ENCODE data around the gene IL1RAPL2.
"Not testable (repeated sequence)": the region's sequence is repeated elsewhere in the genome, so short reads cannot be mapped to it uniquely, and the experiment has no call there.

IL1RAPL2 gene

GRCh38 chrX:105646592-105647372 is 1080.8 kb downstream of the IL1RAPL2 start:
- no peak for DNase-seq

- DNase-seq, result no peak
Measured at GRCh38 chrX:105647749-105648148, 1081.8 kb downstream of the IL1RAPL2 start.

DNA sequence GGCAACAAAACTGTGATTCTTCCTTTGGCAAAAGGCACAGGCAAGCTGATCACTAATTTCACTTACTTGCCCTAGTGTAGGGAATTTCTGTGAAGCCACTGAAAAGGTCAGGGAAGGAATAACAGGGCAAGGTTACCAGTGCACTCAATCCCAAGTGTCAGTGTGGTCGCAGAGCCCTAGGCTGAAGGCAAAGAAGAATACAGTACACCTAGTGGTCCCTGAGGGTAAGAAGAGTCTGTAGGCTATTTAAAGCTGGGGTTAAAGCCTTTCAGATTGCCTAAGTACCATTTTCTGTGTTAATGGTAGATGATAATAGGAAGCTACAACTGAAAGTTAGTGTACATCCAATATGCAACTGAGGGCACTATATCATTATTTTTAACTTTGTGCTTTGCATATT is 1082.7 kb downstream of the IL1RAPL2 start:
- no peak for DNase-seq

- no peak for DNase-seq
Measured at GRCh38 chrX:105650577-105650976, 1084.6 kb downstream of the IL1RAPL2 start.

DNA sequence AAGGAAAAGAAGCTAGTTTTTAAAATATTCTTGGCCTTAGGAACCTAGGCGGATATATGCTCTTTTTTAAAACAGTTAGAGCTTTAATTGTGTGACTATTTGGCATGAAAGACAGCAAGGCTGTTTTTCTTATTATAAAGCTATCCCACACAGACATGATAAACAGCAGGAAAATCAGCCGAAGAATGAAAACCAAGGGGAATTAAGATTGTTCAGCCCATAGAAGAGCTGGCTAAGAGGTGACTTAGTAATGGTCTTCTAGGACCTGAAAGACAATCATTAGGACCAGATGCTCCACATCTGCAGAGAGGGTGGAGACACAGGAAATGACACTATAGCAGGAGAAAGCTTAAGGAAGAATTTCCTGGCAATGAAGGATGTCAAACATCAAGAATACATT is 1085.0 kb downstream of the IL1RAPL2 start:
- no peak for DNase-seq

DNA sequence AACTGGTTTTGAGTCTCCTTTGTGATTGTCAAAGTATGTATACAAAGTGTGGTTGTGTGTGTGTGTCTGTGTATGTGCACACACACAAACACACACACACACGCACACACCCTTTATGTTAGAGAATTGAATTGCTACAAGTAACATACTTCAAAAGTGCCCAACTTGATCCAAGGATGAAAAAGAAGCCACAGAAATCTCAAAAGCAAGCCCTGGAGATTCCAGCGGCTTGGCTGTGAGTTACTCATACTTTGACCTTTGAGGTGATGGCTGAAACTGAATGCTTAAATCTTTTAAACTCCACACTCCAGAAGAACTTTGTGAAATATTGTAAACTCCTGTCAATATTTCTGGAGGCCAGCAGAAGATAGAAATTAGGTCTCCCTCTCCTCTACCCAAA is 1087.9 kb downstream of the IL1RAPL2 start:
- DNase-seq, result no peak

DNA sequence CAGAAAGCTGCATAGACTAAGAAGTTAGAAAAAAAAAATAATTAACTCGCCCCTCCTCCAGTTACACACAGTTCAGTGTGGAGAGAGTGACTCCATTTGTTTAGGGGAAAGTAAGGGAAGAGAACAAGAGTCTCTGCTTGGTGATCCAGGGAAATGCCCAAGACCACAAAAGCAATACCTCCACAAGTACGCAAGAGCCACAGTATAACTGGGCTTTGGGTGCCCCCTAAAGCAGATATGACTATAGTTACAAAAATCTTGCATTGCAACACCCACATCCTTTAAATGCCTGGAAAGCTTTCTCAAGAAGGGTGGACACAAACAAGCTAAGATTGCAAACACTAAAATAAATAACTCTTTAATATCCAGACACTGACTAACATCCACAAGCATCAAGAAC is 1092.1 kb downstream of the IL1RAPL2 start:
- DNase-seq, result no peak

DNA sequence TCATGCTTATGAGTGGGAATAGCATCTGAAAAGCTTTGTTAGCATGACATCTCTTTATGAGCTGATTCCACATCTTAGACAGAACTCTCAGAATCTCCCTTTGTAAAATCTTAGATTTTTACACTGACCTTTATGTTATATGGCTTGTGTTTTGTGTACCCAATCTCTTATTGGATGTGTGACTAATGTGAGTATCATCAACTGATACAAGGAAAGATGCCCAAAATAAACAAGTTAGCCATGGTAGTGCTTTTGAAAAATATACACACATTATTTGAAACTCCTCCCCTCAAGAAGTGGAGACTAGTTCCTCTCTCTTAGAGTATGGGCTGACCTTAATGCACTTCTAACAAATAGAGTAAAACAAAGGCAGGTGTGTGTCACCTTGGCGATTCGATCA is 1096.2 kb downstream of the IL1RAPL2 start:
- no peak for DNase-seq

GRCh38 chrX:105664243-105664642 is 1098.2 kb downstream of the IL1RAPL2 start:
- no peak for DNase-seq

- DNase-seq, result not testable (repeated sequence)
Measured at GRCh38 chrX:105684288-105684687, 1118.3 kb downstream of the IL1RAPL2 start.

GRCh38 chrX:105694839-105695238 is 1128.8 kb downstream of the IL1RAPL2 start:
- DNase-seq, result no peak

- DNase-seq, result no peak
Measured at GRCh38 chrX:105695451-105695850, 1129.5 kb downstream of the IL1RAPL2 start.

DNA sequence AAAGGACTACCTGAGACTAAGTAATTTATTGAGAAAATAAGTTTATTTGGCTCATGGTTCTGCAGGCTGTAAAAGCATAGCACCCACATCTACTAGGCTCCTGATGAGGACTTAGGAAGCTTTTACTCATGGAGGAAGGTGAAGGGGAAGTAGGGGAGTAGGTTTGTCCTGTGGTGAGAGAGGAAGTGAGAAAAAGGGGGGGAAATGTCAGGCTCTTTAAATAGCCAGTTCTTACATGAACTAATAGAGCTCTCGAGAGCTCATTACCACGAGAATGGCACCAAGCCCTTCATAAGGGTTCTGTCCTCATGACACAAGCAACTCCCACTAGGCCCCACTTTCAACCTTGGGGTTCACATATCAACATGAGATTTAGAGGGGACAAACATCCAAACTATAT is 1130.9 kb downstream of the IL1RAPL2 start:
- DNase-seq, result no peak

DNA sequence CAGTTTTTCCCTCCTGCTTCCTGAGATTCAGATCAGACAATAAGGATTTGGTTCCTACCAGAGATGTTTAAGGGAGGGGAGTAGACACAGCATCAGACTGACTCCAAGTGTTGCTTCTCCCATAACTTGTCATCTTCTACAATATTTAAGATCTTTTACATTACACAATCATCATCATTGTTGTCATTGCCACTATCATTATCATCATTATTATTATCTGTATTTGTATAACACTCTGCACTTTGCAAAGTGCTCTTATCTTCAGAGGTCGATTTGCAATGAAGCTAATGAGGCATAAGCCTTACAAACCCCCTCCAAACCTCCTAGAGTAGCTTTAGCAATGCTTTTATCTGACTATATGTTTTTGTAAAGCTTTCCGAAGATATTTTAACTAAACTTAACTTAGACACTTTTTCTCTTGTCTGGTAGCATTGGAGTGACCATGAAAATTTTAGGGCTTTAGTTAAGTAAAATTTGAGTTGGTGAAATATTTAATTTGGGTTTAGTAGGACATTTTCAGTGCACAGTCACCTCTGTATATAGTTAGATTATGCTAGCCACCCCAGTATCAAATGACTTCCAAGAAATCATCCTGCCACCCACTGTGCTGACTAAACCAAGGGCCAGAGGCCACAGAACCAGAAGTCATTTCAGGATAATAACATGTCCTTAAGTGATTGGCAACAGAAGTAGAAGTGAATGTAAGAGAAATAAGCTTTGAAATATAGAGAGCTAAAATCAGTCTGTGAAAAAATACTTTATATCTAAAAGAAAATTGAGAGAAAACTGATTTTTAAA is 1132.2 kb downstream of the IL1RAPL2 start:
- no peak for DNase-seq

DNA sequence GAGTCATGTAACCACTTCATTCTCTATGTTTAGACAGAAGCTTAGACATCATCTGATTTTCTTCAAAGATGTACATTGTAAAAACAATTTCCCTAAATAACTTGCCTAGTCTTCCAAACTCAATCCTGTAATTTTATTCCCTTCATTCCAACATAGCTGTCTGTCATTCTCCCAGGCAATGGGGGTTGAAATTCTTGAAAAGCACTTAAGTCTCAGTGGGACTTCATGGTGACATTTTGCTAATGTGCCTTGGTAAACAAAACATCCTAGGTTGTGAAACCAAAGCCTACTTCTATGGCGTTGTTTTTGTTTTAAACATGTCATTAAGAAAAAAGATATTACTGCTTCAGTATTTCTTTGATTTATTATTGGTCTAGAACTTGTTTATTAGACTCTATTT is 1134.3 kb downstream of the IL1RAPL2 start:
- DNase-seq, result no peak

DNA sequence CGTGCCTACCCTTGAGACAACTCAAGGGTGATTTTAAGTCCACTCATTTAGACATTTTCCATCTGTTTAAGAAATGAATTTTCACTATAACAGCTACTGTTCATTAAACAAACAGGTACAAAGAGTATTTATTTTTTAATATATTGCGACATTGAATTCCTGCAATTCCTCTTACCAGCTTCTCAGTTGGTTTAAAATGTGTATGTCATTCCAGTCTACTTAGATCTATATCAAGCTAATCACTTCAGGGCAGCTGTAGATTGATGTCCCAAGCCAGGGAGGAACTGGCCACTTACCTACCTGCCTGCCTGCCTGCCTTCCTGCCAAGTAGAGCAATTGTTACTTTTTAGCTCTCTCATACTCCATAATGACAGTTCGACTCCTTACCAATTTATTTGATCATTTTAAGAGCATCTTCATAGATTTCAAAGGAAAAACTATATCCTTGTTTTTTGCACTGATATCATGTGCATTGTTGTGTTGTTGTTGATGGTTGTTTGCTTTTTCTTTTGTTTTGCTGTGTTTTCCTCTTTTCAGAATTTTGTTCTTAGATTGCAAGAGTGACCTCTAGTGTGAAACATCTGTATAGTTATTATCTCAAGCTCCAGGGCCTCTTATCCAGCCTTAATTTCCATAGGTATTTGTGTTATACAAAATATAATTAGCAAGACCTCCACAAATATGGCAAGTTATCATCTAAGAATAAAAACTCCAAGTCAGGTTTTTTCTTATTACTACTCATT is 1135.5 kb downstream of the IL1RAPL2 start:
- no peak for DNase-seq

DNA sequence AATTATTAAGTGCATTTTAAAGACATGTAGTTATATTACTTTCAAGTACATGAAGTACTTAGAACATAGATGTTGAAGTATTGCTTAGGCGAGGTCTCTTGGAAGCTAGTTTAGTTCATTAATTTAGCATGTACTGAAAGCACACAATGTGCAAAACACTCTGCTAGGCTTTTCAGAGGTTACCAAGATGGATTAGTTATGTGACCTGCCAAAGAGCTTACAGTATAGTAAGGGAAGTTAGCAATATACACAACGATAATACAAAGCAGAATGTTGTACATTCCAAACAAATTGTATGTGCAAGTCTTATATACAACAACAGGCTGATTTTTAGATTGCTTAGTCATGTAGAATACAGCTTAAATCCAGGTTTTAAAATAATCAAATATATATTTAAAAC is 1137.9 kb downstream of the IL1RAPL2 start:
- DNase-seq, result no peak

DNA sequence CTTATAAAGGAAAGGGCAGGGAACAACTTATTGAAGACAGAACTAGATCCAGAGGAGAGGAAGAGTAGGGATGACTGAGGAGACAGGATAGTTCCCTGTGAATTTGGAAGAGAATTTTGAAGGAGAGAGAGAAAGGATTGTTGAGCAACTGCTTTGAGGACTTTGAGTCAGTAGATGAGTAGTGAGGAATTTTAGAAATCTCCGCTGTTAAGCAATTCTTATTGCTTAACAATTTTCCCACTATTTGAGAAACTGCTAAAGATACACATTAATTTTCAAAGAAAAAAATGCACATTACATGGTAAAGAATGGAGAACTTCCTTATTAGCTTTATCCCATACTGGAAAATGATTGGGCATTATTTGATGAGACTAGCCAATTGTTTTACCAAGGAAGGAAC is 1140.0 kb downstream of the IL1RAPL2 start:
- no peak for DNase-seq

DNA sequence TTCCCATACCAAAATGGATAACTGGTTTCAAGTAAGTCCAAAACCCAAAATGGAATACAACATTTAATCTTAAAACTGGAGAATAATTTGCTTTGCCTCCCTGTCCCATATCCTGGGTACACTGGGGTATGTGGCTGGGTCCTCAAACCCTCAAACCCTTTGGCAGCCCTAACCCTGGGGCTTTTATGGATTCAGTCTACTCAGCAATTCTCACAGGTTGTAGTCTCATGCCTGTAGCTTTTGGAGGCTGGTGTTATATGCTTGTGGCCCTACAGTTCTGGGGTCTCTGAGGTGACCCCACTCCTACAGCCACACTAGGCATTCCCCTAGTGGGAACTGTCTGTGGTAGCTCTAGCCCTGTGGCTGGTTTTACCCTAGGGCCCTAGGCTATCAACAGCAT is 1145.8 kb downstream of the IL1RAPL2 start:
- no peak for DNase-seq

DNA sequence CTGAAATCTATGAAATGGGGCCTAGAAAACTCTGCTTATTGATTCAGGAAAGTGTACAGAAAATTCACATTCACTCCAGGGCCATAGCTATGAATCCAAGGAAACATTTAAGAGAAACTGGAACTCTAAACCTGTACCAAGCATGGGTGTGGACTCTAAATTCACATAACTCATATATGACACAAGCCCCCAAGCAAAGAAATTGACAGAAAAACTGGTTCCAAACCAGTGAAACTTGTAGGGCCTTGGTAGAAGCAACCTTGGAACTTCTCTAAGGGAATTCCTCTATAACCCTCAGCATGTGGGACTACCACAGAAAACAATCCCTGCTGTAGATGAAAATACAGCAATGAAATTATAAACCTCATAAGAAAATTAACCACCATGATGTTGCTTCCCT is 1149.7 kb downstream of the IL1RAPL2 start:
- DNase-seq, result no peak

DNA sequence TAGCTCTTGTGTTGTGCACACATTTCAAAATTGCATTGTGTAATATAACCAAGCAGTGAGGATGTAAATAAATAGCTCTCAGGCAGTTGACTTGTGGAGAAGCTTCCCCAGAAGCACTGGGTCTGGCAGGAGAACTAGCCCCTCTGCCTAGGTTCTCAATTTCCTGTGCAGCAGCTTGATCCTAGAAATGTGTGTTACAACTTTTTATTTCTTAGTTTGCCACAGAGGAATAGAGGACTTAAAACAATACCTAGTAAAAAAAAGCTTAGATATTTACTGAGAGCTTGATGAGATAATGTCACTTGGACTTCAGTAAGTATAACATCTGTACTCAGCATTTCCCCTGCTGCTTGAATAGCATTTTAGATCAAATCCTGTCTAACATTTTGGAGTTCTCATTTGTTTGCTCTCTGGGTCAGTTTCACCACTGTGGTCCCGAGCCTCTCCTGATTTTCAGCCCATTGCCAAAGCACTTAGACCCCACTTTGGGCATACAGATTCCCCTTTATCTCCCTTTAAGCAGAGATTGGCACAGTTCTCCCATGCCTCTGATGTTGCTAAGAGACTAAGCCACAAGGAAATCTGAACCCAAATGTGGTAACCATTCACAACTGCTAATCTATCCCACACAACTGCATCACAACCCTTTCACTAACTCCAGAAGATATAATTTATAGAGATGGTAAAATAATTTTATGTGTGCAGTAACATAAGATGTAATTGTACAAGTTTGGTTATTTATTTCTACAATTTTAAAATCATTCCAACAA is 1158.2 kb downstream of the IL1RAPL2 start:
- DNase-seq, result no peak

DNA sequence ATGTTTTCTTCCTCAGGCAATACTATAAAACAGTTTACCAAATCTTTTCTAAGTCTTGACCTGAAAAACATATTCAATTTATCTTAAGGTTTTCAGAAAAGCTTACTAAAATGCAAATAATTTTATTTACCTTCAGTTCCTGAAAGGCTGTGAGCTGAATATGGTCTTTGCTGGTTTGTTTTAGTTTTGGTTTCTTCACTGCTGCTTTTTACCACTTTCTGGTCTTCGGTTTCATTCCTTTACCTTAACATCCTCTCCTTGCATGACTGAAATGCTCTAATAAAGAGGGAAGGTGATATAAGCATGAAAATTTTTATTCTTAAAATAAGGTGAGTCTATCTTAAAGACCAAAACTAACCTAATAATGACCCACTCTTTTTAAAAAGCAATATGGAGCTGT is 1159.2 kb downstream of the IL1RAPL2 start:
- DNase-seq, result no peak

GRCh38 chrX:105738162-105738561 is 1172.2 kb downstream of the IL1RAPL2 start:
- no peak for DNase-seq
